SH-SY5Y (cell line): Measurements from ENCODE around the gene COMMD6.

ENCODE experiments used
- GATA2 ChIP-seq: IDR thresholded peaks from 2 replicates; pipeline ENCODE4 v1.6.1; 2011; ENCODE audit warnings: mild to moderate bottlenecking, low read depth, low read length
- GATA3 ChIP-seq: IDR thresholded peaks from 2 replicates; pipeline ENCODE4 v1.6.1; 2011; ENCODE audit warnings: low read depth, mild to moderate bottlenecking, low read length, moderate library complexity

DNA sequence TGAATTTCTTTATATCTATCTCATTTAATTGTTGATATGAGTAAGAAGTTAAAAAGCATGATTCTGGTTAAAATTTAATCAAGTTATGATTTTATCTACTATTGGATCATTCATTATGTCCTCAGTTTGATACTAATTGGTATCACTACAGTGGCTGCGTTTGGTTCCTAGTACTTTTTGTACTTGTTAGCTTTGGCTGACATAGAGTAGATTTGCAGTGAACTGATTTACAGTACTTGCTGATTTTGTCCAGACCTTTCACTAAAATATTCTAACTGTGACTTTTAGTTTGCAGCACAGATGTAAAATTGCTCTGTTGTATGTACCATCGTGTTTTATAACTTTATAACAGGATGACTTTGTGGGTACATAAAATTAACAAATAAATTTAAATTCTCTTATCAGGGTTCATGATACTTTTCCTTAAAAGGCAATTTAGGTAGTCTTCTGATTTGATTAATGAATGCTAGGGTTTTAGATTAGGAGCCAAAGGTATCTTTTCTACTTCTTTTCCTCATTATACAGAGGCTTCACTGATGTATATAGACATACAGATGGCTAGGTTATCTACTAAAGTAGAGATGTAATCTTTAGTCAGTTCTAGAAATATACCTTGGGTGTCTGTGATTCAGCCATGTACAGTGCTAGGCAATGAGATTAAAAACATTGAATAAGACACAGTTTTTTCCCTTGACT, 20.7 kb upstream of the COMMD6 start:
- TF ChIP-seq GATA3 (peak; percentile 27; the same call in 1 of the 2 replicates), GATA2 (no peak)
